ENCODE measurements around the gene ERC1.

DNA sequence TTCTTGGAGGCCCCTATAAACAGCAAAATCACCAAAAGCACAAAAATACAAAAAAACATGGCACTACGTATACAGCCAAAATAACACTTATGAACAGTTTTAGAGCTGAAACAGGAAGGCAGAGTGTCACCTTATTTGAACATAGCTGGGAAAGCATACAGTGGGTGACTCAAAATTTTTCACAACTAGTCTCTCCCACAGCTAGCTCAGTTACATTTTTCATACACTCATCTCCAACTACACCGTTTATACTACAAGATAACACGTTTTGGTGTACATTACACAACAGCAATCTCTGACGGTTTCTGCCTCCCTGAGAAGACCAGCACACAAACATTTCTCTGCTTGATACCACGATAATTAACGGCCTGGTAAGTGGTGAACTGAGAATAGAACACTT, 44.4 kb upstream of the ERC1 start:
- TF ChIP-seq, protein P1, sequence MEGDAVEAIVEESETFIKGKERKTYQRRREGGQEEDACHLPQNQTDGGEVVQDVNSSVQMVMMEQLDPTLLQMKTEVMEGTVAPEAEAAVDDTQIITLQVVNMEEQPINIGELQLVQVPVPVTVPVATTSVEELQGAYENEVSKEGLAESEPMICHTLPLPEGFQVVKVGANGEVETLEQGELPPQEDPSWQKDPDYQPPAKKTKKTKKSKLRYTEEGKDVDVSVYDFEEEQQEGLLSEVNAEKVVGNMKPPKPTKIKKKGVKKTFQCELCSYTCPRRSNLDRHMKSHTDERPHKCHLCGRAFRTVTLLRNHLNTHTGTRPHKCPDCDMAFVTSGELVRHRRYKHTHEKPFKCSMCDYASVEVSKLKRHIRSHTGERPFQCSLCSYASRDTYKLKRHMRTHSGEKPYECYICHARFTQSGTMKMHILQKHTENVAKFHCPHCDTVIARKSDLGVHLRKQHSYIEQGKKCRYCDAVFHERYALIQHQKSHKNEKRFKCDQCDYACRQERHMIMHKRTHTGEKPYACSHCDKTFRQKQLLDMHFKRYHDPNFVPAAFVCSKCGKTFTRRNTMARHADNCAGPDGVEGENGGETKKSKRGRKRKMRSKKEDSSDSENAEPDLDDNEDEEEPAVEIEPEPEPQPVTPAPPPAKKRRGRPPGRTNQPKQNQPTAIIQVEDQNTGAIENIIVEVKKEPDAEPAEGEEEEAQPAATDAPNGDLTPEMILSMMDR (IDR thresholded peaks at IDR 0.05), result no peak
- TF ChIP-seq POLR2A (IDR thresholded peaks at IDR 0.05), result no peak
- TF ChIP-seq POLR2AphosphoS5 (IDR thresholded peaks at IDR 0.05), result no peak
